Neural cell (in vitro differentiated cells): ENCODE data around the gene AGT. TPM values are rescaled to one million over a fixed set of nuclear protein-coding genes. Genes with fewer than 3 reads are reported as not detected.

Experiments
- H2AFZ ChIP-seq: fragments of 200-600, 300-800 bp; sonication (generic), shearing (Covaris generic); 2 replicates; pipeline ENCODE4 v1.6.0; 2014; ENCODE audit warnings: low read depth, mild to moderate bottlenecking, antibody characterized with exemption, low read length, moderate library complexity
- H3F3A ChIP-seq: fragments of 200-600 bp; shearing (Covaris generic); 2 replicates; pipeline ENCODE4 v1.6.1; 2016; ENCODE audit warnings: mild to moderate bottlenecking, moderate library complexity, mixed read lengths, antibody characterized with exemption, low read length; ENCODE audit not compliant: insufficient read depth, poor library complexity, severe bottlenecking
- H3K27ac ChIP-seq: fragments of 200-600, 300-800 bp; sonication (generic), shearing (Covaris generic); 2 replicates; pipeline ENCODE4 v1.5.1; 2014; ENCODE audit warnings: mild to moderate bottlenecking, low read length, moderate library complexity
- H3K27me3 ChIP-seq: fragments of 300-800, 200-600 bp; sonication (generic), shearing (Covaris generic); 2 replicates; pipeline ENCODE4 v1.6.0; 2014; ENCODE audit warnings: mild to moderate bottlenecking, low read depth, low read length, moderate library complexity; ENCODE audit not compliant: insufficient read depth
- H3K36me3 ChIP-seq: fragments of 300-800, 200-600 bp; sonication (generic), shearing (Covaris generic); 2 replicates; pipeline ENCODE4 v1.5.1; 2014; ENCODE audit warnings: mild to moderate bottlenecking, antibody characterized with exemption, low read length, moderate library complexity; ENCODE audit not compliant: insufficient read depth
- H3K4me2 ChIP-seq: fragments of 300-800, 200-600 bp; sonication (generic), shearing (Covaris generic); 2 replicates; pipeline ENCODE4 v1.6.0; 2014; ENCODE audit warnings: mild to moderate bottlenecking, low read length
- H3K4me3 ChIP-seq: fragments of 300-800, 200-600 bp; sonication (generic), shearing (Covaris generic); 2 replicates; pipeline ENCODE4 v1.5.1; 2014; ENCODE audit warnings: mild to moderate bottlenecking, low read length, moderate library complexity
- H3K79me2 ChIP-seq: fragments of 200-600 bp; shearing (Covaris generic); replicated peaks from 2 replicates; pipeline ENCODE4 v1.6.0; 2014; ENCODE audit warnings: mild to moderate bottlenecking, low read length, moderate library complexity; ENCODE audit not compliant: insufficient read depth
- H3K9ac ChIP-seq: fragments of 300-800, 200-600 bp; sonication (generic), shearing (Covaris generic); 2 replicates; pipeline ENCODE4 v1.6.1; 2016; ENCODE audit warnings: mild to moderate bottlenecking, low read length, mixed read lengths
- H3K9me2 ChIP-seq: fragments of 200-600 bp; shearing (Covaris generic); 2 replicates; pipeline ENCODE4 v1.6.1; 2016; ENCODE audit warnings: mild to moderate bottlenecking, low read length, mixed read lengths; ENCODE audit not compliant: insufficient read depth
- H3K9me3 ChIP-seq: fragments of 200-600, 300-800 bp; sonication (generic), shearing (Covaris generic); 2 replicates; pipeline ENCODE4 v1.6.1; 2016; ENCODE audit warnings: mild to moderate bottlenecking, mixed run types, low read length, moderate library complexity, mixed read lengths
- H4K20me1 ChIP-seq: fragments of 200-600 bp; shearing (Covaris generic); 2 replicates; pipeline ENCODE4 v1.6.1; 2016; ENCODE audit warnings: mild to moderate bottlenecking, mixed run types; ENCODE audit not compliant: insufficient read depth
- CTCF ChIP-seq: fragments of 450-650 bp; IDR thresholded peaks from 2 replicates; pipeline ENCODE4 v1.5.1; 2014; ENCODE audit warnings: antibody characterized with exemption, mild to moderate bottlenecking, moderate library complexity; ENCODE audit not compliant: poor library complexity, severe bottlenecking
- EP300 ChIP-seq: fragments of 450-650 bp; conservative IDR thresholded peaks from 2 replicates; pipeline ENCODE4 v1.6.1; 2014; ENCODE audit warnings: antibody characterized with exemption, mild to moderate bottlenecking, moderate library complexity; ENCODE audit not compliant: poor library complexity, severe bottlenecking
- EZH2 ChIP-seq: fragments of 200-600, 300-800 bp; shearing (Covaris generic), sonication (generic); IDR thresholded peaks from 2 replicates; pipeline ENCODE4 v1.6.1; 2014; ENCODE audit warnings: antibody characterized with exemption, low read length, borderline replicate concordance, mild to moderate bottlenecking; ENCODE audit not compliant: insufficient read depth, poor library complexity, severe bottlenecking
- MXI1 ChIP-seq: fragments of 450-650 bp; conservative IDR thresholded peaks from 2 replicates; pipeline ENCODE4 v1.6.1; 2014; ENCODE audit warnings: antibody characterized with exemption, mild to moderate bottlenecking; ENCODE audit not compliant: poor library complexity, severe bottlenecking
- POLR2AphosphoS5 ChIP-seq: IDR thresholded peaks from 2 replicates; pipeline ENCODE4 v1.6.1; 2012
- RAD21 ChIP-seq: fragments of 450-650 bp; conservative IDR thresholded peaks from 2 replicates; pipeline ENCODE4 v1.6.1; 2014; ENCODE audit warnings: antibody characterized with exemption, mild to moderate bottlenecking, moderate library complexity
- REST ChIP-seq: IDR thresholded peaks from 2 replicates; pipeline ENCODE4 v1.6.1; 2012; ENCODE audit warnings: borderline replicate concordance
- SMC3 ChIP-seq: fragments of 450-650 bp; conservative IDR thresholded peaks from 2 replicates; pipeline ENCODE4 v1.6.1; 2014; ENCODE audit warnings: antibody characterized with exemption, mild to moderate bottlenecking, moderate library complexity; ENCODE audit not compliant: poor library complexity
- TAF1 ChIP-seq: IDR thresholded peaks from 2 replicates; pipeline ENCODE4 v1.6.1; 2012; ENCODE audit warnings: low read depth
- polyA plus RNA-seq: library from polyadenylated mRNA; depleted of rRNA; stranded (reverse); fragments of >200 nt; gene quantifications from 2 replicates; pipeline ENCODE4 v1.2.3, GENCODE V29; 2014

AGT gene
- polyA plus RNA-seq, 1 donor from 2014 or later: not detected

GRCh38 chr1:230674581-230674980 lies 39.3 kb downstream of the AGT start:
- Histone ChIP-seq H4K20me1 (no peaks in the 10 kb centered on the region), H3K36me3 (peaks cover 12% of the 10 kb centered on the region), H3K9me2 (no peaks in the 10 kb centered on the region), H3K9me3 (no peaks in the 10 kb centered on the region), H3K4me3 (no peak overlapping the region), H3K4me2 (no peak overlapping the region), H2AFZ (no peak overlapping the region), H3F3A (no peaks in the 10 kb centered on the region), H3K27me3 (no peaks in the 10 kb centered on the region), H3K27ac (no peak overlapping the region), H3K79me2 (no peaks in the 10 kb centered on the region), H3K9ac (no peak overlapping the region)
- TF ChIP-seq RAD21 (no peak), SMC3 (no peak), EZH2 (no peak), POLR2AphosphoS5 (no peak), REST (no peak), TAF1 (no peak), MXI1 (no peak), CTCF (no peak), EP300 (no peak)

- Histone ChIP-seq H3K9me2 (no peaks in the 10 kb centered on the region), H3F3A (no peaks in the 10 kb centered on the region), H3K36me3 (no peaks in the 10 kb centered on the region), H3K4me3 (no peak overlapping the region), H2AFZ (no peak overlapping the region), H3K27me3 (no peaks in the 10 kb centered on the region), H3K4me2 (no peak overlapping the region), H3K9me3 (no peaks in the 10 kb centered on the region), H3K27ac (no peak overlapping the region), H4K20me1 (no peaks in the 10 kb centered on the region), H3K9ac (no peak overlapping the region), H3K79me2 (no peaks in the 10 kb centered on the region)
- TF ChIP-seq REST (no peak), SMC3 (no peak)
Observed at GRCh38 chr1:230669543-230669942, 44.4 kb downstream of the AGT start.
